Retinal pigment epithelial cell (primary cell): ENCODE data around the gene RNASE13.

Source experiments
- DNase-seq: peaks from one replicate; pipeline ENCODE4 v3.0.0-alpha.2; 2010; ENCODE audit warnings: low read depth
- H3K4me3 ChIP-seq: 2 replicates; pipeline ENCODE4 v1.5.1; 2011; ENCODE audit warnings: mild to moderate bottlenecking, low read length, control low read depth, moderate library complexity
- TF ChIP-seq, protein P1 (sequence below): conservative IDR thresholded peaks from 2 replicates; pipeline ENCODE4 v1.5.1; 2011; ENCODE audit warnings: low read depth, low read length, control low read depth, inconsistent platforms

The RNASE13 gene

DNA sequence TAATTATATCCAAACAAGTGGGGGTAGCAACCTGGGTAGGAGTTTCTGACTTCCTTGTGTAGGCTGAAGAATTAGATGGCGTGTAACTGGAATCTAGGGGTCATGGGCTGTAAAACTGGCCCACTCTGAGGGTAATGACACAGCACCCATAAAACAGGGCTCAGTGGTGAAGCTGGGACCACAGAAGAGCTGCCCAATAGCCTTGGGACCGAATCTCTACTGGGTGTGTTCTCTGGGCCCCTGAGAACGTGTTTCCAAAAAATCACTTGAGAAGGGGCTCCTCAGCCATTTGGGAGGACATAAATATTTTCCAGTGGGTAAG, 26.7 kb upstream of the RNASE13 start:
- H3K4me3 ChIP-seq = no peak overlapping the region
- no peak for DNase-seq
- TF ChIP-seq, protein P1, sequence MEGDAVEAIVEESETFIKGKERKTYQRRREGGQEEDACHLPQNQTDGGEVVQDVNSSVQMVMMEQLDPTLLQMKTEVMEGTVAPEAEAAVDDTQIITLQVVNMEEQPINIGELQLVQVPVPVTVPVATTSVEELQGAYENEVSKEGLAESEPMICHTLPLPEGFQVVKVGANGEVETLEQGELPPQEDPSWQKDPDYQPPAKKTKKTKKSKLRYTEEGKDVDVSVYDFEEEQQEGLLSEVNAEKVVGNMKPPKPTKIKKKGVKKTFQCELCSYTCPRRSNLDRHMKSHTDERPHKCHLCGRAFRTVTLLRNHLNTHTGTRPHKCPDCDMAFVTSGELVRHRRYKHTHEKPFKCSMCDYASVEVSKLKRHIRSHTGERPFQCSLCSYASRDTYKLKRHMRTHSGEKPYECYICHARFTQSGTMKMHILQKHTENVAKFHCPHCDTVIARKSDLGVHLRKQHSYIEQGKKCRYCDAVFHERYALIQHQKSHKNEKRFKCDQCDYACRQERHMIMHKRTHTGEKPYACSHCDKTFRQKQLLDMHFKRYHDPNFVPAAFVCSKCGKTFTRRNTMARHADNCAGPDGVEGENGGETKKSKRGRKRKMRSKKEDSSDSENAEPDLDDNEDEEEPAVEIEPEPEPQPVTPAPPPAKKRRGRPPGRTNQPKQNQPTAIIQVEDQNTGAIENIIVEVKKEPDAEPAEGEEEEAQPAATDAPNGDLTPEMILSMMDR = no peak

GRCh38 chr14:21060614-21061346, 26.2 kb upstream of the RNASE13 start:
- TF ChIP-seq, protein P1 = no peak
- no peak overlapping the region for H3K4me3 ChIP-seq
- DNase-seq = no peak

DNA sequence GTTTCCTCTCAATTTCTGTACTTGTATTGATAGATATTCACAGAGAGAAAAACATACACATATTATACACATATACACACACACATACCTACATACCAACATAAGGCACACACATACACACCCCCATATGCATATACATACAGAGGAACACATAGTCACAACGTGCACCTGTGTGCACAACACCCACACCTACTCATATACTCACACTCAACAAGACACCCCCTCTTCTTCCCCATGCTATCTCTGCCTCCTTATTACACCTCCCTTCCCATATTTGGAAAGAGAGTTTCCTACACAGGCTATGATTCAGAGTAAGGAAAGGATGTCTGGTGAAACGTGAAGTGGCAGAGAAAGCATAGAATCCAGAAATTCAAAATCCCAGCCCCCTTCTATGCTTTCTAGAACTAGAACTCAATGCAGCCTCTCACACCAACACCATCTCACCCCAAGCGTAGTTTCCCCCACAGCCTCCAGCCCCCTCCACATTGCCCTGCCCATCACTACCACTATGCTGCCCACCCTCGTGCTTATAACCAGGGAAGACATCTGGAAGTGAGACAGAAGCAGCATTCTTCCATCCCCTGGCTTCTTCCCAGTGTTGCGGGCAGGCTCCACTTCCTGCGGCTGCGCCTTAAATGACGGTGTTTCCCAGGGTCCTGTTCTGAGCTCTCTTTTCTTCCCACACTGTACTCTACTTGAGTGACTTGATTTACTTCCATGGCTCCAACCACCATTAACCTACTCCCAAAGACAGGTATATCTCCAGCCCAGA, 25.4 kb upstream of the RNASE13 start:
- no peak for DNase-seq
- no peak overlapping the region for H3K4me3 ChIP-seq
- TF ChIP-seq, protein P1 = no peak

DNA sequence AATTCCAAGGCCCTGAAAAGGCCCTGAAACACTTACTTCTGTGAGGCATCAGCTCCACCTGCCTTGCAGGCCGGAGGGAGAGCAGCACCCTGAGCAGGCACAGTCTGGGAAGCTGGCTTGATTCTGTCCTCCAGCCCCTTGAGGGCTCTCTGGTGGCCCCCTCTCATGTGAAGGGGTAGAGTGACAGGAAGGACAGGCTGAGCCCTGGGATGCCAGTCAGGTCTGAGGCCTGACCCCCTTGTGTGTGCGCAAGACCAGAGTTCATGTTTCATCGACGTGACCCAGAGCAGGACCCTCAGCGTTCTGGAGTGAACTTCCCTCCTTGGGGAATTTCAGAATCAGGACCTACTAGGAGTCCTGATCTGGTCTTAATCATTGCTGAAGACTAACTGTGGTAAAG, 24.3 kb upstream of the RNASE13 start:
- DNase-seq = no peak
- TF ChIP-seq, protein P1 = no peak
- no peak overlapping the region for H3K4me3 ChIP-seq

DNA sequence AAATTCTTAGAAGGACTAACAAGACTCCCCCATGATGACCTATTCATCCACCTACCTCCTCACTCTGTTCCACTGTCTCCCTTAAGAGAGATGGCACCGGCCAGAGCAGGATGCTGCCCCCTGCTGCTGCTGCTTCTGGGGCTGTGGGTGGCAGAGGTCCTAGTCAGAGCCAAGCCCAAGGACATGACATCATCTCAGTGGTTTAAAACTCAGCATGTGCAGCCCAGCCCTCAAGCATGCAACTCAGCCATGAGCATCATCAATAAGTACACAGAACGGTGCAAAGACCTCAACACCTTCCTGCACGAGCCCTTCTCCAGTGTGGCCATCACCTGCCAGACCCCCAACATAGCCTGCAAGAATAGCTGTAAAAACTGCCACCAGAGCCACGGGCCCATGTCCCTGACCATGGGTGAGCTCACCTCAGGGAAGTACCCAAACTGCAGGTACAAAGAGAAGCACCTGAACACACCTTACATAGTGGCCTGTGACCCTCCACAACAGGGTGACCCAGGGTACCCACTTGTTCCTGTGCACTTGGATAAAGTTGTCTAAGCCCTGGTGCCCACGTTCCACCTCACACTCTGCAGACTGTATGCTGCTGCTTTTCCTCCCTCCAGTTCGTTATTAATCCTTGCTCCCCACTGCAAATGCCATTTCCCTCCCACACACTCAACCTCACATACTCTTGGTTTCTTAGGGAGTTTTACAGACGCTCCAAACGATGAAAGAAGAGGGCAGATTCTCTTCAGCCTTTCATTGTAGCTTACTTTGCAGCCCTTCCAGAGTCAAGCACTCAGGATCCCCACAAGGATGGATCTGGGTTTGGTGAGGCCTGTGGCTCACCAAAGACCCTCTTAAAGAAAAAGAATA, 23.4 kb upstream of the RNASE13 start, which contains the start of gene RNASE8:
TSS of gene RNASE8 (plus strand) at position 20 of the 873 bp plus-strand sequence. CDS start at position 91, 71 bp downstream.
- DNase-seq = no peak
- no peak within 1 kb of the TSS for H3K4me3 ChIP-seq
- TF ChIP-seq, protein P1 = no peak

DNA sequence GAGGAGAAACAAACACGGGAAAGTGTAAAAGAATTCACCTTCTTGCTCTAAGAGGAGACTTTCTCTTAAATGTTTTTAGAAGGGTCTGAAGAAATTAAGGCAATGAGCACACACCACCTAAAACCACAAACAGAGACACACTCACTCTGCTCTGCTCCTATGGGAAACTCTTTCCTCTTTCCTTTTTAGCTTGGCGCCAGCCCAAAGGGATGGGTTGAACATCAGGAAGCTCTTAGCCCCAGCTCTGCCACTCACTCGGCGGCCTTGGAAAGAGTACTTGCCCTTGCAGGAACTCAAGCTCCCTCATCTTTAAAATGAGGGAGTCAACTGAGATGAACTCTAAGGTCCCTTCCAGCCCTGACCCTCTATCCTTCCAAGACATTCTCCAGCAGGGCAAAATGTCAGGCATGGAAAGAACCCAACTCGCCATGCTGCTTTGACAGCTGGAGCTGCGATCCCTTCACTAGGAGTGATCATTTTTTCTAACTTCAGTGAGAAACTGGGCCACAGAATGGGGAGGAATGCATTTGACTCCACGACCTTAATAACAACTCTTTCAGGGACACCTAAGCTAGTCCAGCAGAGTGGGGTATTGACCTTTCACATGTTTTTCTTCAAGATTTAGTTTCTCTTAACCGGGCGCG, 22.0 kb upstream of the RNASE13 start:
- no peak for DNase-seq
- no peak overlapping the region for H3K4me3 ChIP-seq
- TF ChIP-seq, protein P1 = no peak
